ENCODE results near the gene LRMDA. TPM values are rescaled to one million over a fixed set of nuclear protein-coding genes. Genes with fewer than 3 reads are reported as not detected.
"Not testable (repeated sequence)": the region's sequence is repeated elsewhere in the genome, so short reads cannot be mapped to it uniquely, and the experiment has no call there.

Gene LRMDA
- total RNA-seq, 1 experiment from 2014 or later, result not detected

DNA sequence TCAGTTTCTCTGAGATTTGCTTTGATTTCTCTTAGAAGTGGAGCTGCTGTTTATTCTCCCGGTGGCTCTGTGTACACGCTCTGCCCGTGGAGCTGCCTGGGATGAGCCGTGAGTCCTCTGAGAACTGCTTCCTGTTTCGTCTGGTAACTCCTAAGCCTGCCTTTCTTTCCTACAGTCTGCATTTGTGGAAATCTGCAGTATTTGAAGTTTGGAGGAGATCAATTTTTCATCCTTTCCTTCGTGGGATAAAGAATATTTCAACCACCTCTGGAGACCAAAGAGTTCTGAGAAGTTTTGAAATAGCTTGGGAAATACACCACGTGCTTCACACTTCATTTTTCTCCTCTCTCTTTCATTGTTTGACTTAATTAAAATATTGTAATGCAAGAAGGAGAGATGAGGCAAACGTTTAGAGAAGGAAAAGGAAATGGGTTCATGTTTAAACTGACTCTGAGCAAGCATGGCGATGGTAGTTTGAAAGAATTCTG lies 311.9 kb downstream of the LRMDA start:
- TF ChIP-seq CTCF (conservative IDR thresholded peaks at IDR 0.05; ENCODE audit: low read depth, low read length) (no peak), EZH2 (IDR thresholded peaks at IDR 0.05; ENCODE audit: borderline replicate concordance, low read depth, low read length, poor library complexity, severe bottlenecking) (no peak)
- H3K27me3 ChIP-seq (replicated peaks; ENCODE audit: insufficient read depth, low read depth, low read length, poor library complexity), result no peaks in the 10 kb centered on the region
- DNase-seq (ENCODE audit: low spot score), result no peak
- POLR2A ChIA-PET (ENCODE audit: low non-redundant PET), result no interaction called here
- no peak overlapping the region for H3K4me3 ChIP-seq (ENCODE audit: low read depth, low read length, poor library complexity, severe bottlenecking)
- H3K36me3 ChIP-seq (ENCODE audit: insufficient read depth, low read length, poor library complexity, severe bottlenecking), result no peaks in the 10 kb centered on the region
- no peak overlapping the region for H3K27ac ChIP-seq (ENCODE audit: low read depth, low read length, poor library complexity, severe bottlenecking)
- H3K4me1 ChIP-seq (ENCODE audit: insufficient read depth, low read length, poor library complexity, severe bottlenecking), result no peaks in the 10 kb centered on the region
- CTCF ChIA-PET, result no interaction called here
- no TSS peak for BruUV-seq (replicated peaks)
- H3K9me3 ChIP-seq (ENCODE audit: low read depth, low read length, poor library complexity, severe bottlenecking), result no peaks in the 10 kb centered on the region
- intact Hi-C loops (cut with micrococcal nuclease; ENCODE audit: unreplicated experiment), result no loop called here

- no peaks in the 10 kb centered on the region for H3K27me3 ChIP-seq (replicated peaks; ENCODE audit: insufficient read depth, low read depth, low read length, poor library complexity)
- H3K27ac ChIP-seq (ENCODE audit: low read depth, low read length, poor library complexity, severe bottlenecking), result no peak overlapping the region
- H3K4me3 ChIP-seq (ENCODE audit: low read depth, low read length, poor library complexity, severe bottlenecking), result no peak overlapping the region
- ChIA-PET CTCF (interaction anchor here (0.6 kb wide), 1 partner anchor 292 kb away, joined by 6 read pairs; no protein-coding TSS in a partner anchor), POLR2A (ENCODE audit: low non-redundant PET) (no interaction called here)
- BruUV-seq (replicated peaks), result no TSS peak
- no peaks in the 10 kb centered on the region for H3K4me1 ChIP-seq (ENCODE audit: insufficient read depth, low read length, poor library complexity, severe bottlenecking)
- no peaks in the 10 kb centered on the region for H3K9me3 ChIP-seq (ENCODE audit: low read depth, low read length, poor library complexity, severe bottlenecking)
- no peaks in the 10 kb centered on the region for H3K36me3 ChIP-seq (ENCODE audit: insufficient read depth, low read length, poor library complexity, severe bottlenecking)
- intact Hi-C loops (cut with micrococcal nuclease; ENCODE audit: unreplicated experiment), result no loop called here
- no peak for TF ChIP-seq EZH2 (IDR thresholded peaks at IDR 0.05; ENCODE audit: borderline replicate concordance, low read depth, low read length, poor library complexity, severe bottlenecking)
- no peak for TF ChIP-seq CTCF (conservative IDR thresholded peaks at IDR 0.05; ENCODE audit: low read depth, low read length)
- DNase-seq (ENCODE audit: low spot score), result no peak
Observed at GRCh38 chr10:75744261-75744660, 312.8 kb downstream of the LRMDA start.

GRCh38 chr10:75746356-75746755 lies 314.9 kb downstream of the LRMDA start:
- ChIA-PET CTCF (no interaction called here), POLR2A (ENCODE audit: low non-redundant PET) (interaction anchor here (0.5 kb wide), 1 partner anchor 41 kb away, joined by 3 read pairs; no protein-coding TSS in a partner anchor)
- no peaks in the 10 kb centered on the region for H3K4me1 ChIP-seq (ENCODE audit: insufficient read depth, low read length, poor library complexity, severe bottlenecking)
- no peak for DNase-seq (ENCODE audit: low spot score)
- no peak overlapping the region for H3K27ac ChIP-seq (ENCODE audit: low read depth, low read length, poor library complexity, severe bottlenecking)
- H3K4me3 ChIP-seq (ENCODE audit: low read depth, low read length, poor library complexity, severe bottlenecking), result no peak overlapping the region
- BruUV-seq (replicated peaks), result no TSS peak
- intact Hi-C loops (cut with micrococcal nuclease; ENCODE audit: unreplicated experiment), result no loop called here
- H3K27me3 ChIP-seq (replicated peaks; ENCODE audit: insufficient read depth, low read depth, low read length, poor library complexity), result no peaks in the 10 kb centered on the region
- no peaks in the 10 kb centered on the region for H3K36me3 ChIP-seq (ENCODE audit: insufficient read depth, low read length, poor library complexity, severe bottlenecking)
- TF ChIP-seq CTCF (conservative IDR thresholded peaks at IDR 0.05; ENCODE audit: low read depth, low read length), result no peak
- no peak for TF ChIP-seq EZH2 (IDR thresholded peaks at IDR 0.05; ENCODE audit: borderline replicate concordance, low read depth, low read length, poor library complexity, severe bottlenecking)
- H3K9me3 ChIP-seq (ENCODE audit: low read depth, low read length, poor library complexity, severe bottlenecking), result no peaks in the 10 kb centered on the region

DNA sequence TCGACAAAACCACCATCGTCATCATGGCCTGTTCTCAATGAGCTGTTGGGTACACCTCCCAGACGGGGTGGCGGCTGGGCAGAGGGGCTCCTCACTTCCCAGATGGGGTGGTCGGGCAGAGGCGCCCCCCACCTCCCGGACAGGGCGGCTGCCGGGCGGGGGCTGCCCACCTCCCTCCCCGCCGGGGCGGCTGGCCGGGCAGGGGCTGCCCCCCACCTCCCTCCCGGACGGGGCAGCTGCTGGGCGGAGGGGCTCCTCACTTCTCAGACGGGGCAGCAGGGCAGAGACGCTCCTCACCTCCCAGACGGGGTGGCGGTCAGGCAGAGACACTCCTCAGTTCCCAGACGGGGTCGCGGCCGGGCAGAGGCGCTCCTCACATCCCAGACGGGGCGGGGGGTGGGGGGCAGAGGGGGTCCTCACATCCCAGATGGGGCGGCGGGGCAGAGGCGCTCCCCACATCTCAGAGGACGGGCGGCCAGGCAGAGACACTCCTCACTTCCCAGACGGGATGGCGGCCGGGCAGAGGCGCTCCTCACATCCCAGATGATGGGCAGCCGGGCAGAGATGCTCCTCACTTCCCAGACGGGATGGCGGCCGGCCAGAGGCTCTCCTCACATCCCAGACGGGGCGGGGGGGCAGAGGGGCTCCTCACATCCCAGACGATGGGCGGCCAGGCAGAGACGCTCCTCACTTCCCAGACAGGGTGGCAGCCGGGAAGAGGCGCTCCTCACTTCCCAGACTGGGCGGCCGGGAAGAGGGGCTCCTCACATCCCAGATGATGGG lies 318.9 kb downstream of the LRMDA start:
- H3K4me3 ChIP-seq (ENCODE audit: low read depth, low read length, poor library complexity, severe bottlenecking); H3K9me3 ChIP-seq (ENCODE audit: low read depth, low read length, poor library complexity, severe bottlenecking); intact Hi-C loops (cut with micrococcal nuclease; ENCODE audit: unreplicated experiment); H3K27me3 ChIP-seq (replicated peaks; ENCODE audit: insufficient read depth, low read depth, low read length, poor library complexity); H3K27ac ChIP-seq (ENCODE audit: low read depth, low read length, poor library complexity, severe bottlenecking); BruUV-seq (replicated peaks); H3K4me1 ChIP-seq (ENCODE audit: insufficient read depth, low read length, poor library complexity, severe bottlenecking); DNase-seq (ENCODE audit: low spot score); POLR2A ChIA-PET (ENCODE audit: low non-redundant PET); H3K36me3 ChIP-seq (ENCODE audit: insufficient read depth, low read length, poor library complexity, severe bottlenecking); CTCF ChIA-PET: not testable (repeated sequence)
